ENCODE measurements around the gene EYS.
A peak's percentile ranks its signal among the peaks of the same experiment; 100 is the strongest.
"Not testable (repeated sequence)": the region's sequence is repeated elsewhere in the genome, so short reads cannot be mapped to it uniquely, and the experiment has no call there.

The EYS gene

DNA sequence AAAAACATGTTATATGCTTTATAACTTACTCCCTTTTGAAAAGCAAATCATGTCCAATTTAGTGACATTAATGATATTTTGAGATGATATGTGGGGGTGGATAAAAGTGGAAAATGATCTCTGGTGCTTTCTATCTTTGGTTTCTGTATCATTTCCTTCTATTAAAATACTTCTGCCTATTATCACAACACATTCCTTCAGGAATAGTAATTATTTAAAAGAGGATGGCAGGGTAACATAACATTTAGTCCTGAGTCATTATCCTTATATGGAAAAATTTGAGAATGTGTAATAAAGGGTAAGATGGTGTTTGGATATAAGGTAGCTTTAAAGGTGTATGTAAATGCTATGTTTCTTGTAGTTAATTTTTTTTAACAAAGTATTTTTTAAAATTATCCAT lies 1413.7 kb downstream of the EYS start:
- no peak for DNase-seq (ENCODE audit: low read depth)

DNA sequence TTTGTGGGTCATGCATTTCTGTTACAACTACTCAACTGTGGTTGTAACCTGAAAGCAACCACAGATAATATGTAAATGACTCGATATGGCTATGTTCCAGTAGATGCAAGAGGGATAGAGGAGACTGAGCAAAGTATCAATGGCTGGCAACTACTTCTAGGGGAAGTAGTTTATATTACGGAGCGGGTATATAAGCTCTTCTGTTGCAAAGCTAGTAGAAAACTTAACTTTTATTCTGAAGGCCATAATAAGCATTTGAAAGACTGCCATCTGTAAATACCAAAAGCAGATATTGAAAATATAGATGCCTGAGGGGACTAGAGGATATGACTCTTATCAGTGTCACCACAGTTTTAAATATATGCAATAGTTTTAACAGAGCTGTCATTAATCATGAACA lies 1416.2 kb downstream of the EYS start:
- DNase-seq (ENCODE audit: low read depth), result no peak

DNA sequence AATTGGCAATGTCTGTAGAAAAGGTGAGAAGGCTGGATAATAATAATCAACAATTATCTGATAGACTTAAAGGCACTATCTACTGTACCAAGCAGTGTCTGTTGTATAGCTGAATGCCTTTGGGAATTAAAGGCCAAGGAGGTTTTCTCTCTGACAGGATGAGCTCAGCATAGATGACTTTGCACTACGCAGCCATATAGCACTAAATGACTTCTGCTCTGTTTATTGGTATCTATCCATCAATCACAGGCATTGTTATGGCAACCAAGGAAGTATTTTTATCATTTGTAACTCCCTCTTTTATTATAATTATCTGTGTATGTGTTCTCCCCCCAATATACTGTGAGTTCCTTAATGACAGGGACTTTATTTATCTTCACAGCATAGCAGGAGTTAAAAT lies 1417.1 kb downstream of the EYS start:
- no peak for DNase-seq (ENCODE audit: low read depth)

DNA sequence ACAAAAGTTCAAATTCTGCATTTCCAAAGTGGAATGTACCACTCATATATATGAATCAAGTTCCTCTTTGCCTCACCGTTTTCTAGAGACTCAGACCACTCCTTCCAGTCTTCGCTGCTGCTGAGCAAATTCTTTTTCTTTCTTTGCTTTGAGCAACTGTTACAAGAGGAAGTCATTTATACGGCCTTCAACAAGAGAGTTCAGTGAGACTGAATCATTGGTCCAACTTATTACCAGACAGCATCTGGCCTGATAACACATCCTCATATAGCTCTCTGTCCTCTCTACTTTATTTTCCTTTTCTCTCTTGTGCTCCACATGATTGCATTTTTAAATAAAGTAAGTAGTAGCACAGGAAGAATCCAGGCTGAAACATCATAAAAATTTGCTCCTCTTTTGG lies 1418.7 kb downstream of the EYS start:
- no peak for DNase-seq (ENCODE audit: low read depth)

DNA sequence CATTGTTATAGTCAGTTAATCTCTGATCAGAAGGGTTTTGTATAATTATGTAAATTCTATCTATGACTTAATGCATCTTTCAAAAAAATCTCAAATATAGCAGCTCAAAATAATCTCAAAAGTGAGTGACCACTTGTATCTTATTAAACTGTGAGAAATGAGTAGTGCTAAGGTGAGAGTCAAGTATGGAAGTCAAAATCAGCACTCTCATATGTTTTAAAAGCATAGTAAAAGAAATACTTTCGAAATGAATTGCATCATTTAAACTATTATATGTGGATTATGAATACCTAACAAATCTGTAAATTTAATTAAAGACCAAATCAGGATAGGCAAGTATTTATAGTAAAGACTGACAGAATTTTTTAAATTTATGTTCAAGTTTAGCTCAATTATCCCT lies 1425.9 kb downstream of the EYS start:
- no peak for DNase-seq (ENCODE audit: low read depth)

DNA sequence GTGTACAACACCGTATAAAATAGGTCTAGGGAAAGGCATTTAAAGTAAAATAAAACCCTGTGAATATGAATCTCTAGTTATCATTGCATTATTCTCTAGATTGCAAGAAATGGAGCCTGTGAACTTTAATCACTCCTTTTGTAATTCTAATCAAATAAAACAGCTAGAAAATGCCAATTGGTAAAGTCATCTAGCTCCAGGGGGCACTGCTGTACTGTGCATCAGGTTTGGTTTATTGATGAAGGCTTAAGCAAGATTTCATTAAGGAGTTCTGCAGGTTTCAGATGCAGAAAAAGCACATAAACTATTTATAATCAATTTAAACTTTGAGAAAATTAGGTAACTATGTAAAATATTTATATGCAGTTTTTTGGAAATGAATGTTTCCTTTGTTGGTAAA lies 1426.5 kb downstream of the EYS start:
- DNase-seq (ENCODE audit: low read depth), result no peak

DNA sequence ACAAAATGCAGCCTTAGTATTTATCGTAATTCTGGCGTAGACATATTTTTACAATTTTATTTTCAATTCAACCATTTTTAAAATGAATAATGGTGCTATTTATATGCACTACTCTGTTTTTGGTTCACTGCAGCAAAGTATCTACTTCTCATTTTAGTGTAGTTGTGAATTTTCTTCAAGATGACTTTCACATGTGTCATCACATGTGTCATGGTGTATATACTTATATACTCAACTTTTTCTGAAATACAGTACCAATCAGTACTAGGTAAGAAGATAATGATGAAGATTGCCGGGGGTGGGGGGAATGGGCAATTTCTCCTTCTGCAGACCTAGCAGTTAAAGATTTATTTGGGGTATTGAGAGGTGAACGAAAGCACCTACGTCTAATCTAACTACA lies 1436.9 kb downstream of the EYS start:
- no peak for DNase-seq (ENCODE audit: low read depth)

DNA sequence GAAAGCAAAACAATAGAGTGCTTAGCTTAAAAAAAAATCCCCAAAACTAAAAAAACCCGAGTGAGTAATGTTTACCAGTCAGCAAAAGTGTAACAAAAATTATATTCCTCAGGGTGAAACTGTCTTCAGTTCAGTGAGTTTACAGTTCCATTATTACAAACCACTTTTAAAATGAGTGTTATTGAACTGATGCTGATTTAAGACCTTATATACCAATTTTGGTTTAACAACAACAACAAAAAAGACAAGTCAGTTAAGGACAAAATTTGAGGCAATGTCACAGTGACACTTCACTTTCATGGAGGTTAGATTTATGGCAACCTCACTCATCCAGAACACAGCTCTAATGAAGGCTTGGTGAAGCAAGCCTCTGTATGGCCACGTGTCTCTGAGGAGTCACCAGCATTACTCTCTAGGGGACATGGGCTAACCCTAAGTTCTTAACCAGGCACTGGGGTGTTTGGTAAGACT lies 1440.6 kb downstream of the EYS start:
- no peak for DNase-seq (ENCODE audit: low read depth)

DNA sequence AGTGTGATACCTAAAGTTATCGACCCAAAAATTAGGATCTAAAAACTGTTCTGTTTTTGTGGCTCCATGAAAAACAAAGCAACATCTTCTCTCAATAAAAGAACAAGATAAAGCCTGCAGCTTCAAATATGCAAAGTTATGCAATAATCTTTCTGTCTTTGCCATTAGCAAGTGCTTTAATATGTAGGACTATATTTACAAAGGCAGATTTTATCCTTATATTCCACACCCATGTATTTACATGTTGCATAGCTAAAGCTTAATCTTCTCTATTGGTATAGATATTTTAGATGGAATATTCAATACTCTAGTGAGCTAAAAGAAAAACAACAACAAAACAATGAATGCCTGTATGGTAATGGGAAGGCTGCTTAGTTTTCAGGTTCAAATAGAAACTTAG lies 1443.2 kb downstream of the EYS start:
- no peak for DNase-seq (ENCODE audit: low read depth)

DNA sequence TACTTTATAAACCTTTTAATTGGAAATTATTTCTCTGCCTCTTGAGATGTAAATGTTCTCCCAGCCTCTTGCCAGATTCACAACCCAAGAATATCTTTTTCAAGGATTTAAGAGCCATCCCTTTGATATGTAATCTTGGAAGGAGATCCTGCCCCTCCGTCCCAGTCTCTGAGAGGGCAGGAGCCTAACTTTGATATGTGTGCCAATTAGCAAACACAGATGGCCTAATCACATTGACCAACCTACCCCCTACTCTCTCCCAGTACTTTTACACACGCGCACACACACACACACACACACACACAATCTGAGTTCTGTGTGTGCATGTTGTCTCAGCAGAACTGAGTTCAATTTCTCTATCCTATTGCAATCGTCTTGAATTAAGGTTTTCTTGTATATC lies 1447.7 kb downstream of the EYS start:
- DNase-seq (ENCODE audit: low read depth), result no peak

DNA sequence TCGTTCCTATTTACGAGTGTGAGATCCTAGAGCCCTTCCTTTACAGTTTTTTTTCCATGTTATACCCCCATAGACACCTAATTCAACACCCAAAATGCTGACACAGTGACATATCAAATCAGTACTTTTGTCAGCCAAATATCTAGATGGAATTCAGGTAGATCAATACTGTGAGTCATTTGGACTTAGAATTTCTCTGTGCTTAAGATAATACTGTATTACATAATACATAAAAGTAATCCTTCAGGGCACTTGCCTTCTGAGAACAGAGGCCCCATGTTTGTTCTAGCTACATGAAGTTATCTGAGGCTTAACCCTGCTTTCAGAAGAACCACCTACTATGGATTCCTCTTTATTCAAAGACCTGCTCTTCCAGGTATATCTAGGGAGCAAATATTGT lies 1448.3 kb downstream of the EYS start:
- DNase-seq (ENCODE audit: low read depth), result no peak

DNA sequence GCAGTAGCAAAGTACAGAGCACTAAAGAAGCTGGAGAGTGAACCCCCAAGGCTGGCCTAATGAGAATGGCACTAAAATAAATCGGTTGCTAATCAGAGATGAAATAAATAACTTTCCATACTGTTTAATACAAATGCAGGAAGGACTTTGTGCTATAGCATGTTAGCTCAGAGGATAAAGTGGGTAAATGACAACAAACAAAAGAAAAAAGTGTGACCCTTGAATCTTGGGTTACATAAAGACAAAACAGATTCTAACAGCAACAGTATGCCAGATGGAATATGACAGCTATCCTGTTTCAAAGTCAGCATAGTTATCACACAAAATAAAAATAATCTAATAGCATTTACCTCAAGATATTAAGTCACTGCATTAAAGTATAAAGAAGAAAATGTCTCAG lies 1448.7 kb downstream of the EYS start:
- no peak for DNase-seq (ENCODE audit: low read depth)

DNA sequence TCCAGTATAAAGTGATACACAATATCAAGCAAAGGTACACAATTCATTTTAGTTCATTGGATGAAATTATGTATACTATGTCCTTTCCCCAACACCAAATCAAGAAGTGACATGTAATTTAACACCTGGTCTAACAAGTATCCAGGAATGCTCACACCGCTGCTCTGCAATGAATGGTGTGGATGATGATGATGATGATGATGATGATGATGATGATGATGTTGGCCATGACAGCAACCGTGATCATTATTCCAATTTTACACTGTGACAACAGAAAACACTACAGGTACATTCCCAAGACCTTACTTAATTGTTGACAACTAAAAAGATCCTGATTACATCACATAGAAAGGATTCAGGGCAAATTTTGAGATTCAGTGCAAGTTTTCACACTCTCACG lies 1449.4 kb downstream of the EYS start:
- DNase-seq (ENCODE audit: low read depth), result no peak

DNA sequence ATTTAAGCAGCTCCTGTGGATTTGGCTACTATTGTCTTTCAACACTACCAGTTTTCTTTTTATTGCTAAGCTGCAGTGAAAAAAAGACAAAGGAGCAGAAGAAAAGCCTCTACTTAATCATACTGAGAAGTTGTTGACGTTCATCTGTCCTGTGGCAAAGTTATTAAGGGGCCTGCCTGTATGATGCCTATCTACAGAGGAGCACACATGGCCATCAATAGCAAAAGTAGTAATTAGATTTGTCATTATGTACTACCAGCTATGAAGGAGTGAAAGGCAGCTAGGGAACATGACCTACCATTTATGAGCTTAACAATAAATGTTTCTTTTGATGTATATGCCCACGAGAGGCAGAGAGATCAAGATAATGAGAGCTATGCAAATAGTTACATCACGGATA lies 1450.5 kb downstream of the EYS start:
- no peak for DNase-seq (ENCODE audit: low read depth)

DNA sequence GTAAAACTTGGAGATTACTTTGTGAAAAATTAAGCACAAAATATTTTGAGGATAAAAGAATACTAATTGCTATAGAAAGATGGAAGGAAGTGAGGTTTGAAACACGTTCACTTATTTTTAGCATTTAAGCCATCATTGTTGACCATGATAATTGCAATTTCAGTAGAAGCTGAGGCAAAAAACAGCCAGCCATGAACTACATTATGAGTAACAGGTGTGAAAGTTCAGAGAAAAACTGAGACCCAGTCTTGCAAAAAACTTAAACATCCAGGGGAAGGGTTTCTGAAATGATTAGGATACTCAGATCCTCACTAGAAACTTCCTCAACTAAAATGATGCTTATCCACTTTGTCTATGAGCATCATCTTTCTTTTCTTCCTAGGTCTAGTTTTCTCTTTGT lies 1452.0 kb downstream of the EYS start:
- no peak for DNase-seq (ENCODE audit: low read depth)

DNA sequence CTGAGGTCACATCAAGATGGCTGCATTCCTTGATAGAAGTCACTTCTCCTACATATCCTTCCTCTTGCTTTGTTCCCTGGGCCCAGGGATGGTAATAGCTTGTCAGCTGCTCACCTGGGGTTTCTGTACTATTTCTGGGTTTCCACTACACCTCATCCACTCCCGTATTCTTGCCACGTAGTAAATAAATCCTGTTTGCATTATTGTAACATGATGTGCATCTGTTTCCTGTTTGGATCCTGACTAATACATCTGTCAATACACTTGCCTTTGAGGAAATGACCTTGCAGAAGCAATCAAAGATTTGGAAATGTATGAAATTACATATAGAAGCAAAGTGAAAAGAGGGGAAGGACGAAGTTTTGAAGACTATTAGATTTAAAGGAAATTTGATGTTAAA lies 1452.5 kb downstream of the EYS start:
- DNase-seq (ENCODE audit: low read depth), result no peak

DNA sequence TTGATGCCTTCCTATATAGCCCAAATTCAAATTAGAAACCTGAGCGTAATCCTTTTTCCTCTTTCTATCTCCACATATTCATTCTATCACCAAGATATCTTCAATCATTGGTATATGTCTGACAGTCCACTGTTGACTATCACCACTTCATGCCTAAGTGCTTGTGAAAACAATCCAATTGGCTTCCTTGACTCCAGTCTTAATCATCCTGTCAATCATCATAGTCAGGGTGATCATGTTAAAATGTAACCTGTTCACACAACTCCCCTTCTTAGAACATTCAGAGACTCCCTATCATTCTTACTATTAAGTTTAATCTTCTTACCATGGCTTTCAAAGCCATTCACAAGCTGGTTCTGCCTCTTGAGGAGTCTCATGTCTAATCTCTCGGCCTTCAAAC lies 1454.8 kb downstream of the EYS start:
- DNase-seq (ENCODE audit: low read depth), result no peak

DNA sequence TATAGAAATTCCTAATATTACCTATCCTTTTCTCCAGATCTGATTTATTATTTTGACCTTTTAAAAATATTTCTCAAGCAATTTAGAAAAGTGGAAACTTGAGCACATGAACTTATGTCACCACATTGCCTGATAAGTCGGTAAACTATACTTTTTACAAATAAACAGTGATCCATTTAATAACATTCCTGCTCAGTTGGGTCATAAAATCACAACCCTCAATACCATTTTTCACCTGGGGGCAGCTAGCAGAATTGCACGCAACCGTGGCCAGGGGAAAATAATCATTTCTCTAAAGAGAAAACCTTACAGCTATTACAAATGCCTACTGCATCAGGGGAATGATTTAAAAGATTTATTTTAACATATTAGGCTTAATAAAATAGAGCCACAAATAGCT lies 1456.9 kb downstream of the EYS start:
- DNase-seq (ENCODE audit: low read depth), result peak; percentile 15

DNA sequence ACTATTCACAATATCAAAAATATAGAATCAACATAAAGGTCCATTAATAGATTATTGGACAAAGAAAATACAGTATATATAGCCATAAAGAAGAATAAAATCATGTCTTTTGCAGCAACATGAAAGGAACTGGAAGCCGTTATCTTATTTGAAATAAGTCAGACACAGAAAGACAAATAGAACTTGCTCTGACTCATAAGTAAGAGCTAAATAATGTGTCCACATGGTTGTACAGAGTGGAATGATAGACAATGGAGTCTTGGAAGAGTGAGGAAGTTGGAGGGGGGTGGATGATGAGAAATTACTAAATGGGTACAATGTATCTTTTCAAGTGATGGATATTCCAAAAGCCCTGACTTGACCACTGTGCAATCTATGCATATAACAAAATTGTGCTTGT lies 1457.9 kb downstream of the EYS start:
- peak; percentile 15 for DNase-seq (ENCODE audit: low read depth)

DNA sequence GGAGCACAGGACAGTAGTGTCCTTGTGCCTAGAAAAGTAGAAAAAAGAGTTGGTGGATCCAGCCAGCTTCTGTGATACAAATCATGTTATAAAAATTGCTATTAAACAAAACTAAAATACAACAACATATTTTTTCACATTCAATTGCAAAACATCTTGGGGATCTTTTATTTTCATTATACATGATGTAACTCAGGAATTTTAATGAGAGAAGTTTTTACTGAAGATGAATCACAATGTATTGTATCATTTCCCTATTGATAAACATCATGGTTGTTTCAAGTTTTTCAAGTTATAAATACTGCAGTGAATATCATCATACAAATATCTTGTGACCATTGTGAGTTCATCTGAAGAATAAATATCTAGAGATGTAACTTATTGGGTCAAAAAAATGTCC lies 1463.4 kb downstream of the EYS start:
- DNase-seq (ENCODE audit: low read depth), result no peak

DNA sequence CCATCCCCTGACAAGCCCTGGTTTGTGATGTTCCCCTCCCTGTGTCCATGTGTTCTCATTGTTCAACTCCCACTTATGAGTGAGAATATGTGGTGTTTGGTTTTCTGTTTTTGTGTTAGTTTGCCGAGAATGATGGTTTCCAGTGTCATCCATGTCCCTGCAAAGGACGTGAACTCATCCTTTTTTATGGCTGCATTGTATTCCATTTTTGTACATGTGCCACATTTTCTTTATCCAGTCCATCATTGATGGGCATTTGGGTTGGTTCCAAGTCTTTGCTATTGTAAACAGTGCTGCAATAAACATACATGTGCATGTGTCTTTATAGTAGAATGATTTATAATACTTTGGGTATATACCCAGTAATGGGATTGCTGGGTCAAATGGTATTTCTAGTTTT lies 1468.1 kb downstream of the EYS start:
- DNase-seq (ENCODE audit: low read depth), result not testable (repeated sequence)

DNA sequence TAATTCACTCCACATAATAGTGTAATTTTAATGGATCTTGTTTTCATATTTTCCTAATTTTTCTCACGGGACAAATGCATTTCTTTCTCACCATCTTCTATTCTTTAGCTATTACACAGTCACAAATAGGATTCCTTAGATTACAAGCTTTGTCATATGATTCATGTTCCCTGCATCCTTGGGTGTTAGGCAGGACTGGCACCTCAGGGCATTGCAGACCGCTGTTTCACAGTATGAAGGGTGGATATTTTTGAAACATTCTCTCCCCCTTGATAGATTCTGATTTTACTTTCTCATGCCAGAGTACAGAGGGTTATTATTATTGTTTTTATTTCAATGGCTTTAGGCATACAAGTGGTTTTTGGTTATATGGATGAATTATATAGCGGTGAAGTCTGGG lies 1469.0 kb downstream of the EYS start:
- DNase-seq (ENCODE audit: low read depth), result no peak

DNA sequence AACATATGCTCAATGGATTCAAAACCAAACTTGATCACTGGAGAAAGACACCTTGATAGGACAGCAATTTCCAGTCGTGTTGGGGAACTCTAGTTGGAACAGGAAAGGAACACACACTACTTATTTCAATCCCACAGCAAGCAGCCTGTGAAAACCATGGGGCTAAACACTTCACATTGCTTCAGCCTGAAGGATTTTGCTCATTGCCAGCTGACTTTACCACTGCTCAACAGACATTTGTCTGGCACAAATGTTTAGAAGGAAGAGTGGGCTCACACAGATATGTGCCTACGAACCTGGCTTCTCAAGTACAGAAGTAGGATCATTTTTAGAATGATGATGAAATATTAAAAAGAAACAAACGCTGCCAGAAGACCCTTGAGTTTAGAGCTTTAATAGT lies 1473.3 kb downstream of the EYS start:
- DNase-seq (ENCODE audit: low read depth), result no peak

DNA sequence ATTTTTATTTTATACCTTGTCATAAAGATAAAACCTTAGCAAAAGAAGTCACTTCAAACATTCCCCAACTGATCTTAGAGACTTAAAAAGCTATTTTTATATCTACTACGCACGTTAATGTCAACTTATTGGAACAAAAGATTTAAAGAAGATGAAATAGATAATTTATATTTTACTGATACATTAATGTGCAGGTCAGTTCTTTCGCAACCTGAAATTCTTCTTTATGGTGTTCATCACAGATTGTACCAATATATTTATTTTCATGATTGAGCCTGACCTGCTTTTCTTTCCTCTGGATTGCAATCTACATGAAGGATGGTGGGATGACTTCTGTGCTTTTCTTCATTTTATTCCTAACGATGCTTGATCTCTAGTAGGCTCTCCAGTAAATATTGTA lies 1475.1 kb downstream of the EYS start:
- no peak for DNase-seq (ENCODE audit: low read depth)

DNA sequence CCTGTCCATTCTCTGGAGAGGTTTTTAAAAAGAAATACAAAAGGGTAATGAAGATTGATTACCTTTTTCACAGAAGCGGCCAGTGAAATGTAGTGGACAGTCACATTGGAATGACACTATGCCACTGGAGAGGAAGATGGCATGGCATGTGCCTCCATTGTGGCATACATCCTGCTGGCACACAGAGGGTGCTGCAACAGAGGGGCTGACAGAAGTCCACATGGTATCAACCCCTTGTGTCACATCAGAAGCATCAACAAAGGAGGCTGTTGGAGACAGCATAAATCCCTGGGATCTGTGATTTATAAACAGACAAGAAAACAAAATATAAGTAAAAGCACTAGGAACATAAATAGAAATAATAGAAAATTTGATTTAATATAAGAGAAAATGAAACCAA lies 1476.5 kb downstream of the EYS start:
- DNase-seq (ENCODE audit: low read depth), result no peak

Measured in non-pigmented ciliary epithelial cell (primary cell).